H1 (cell line): ENCODE data around the gene INHA.

Experiments
- ASH2L ChIP-seq: fragments of 200-600, 300-600 bp; sonication (generic); IDR thresholded peaks from one replicate; pipeline ENCODE4 v1.7.1; 2017; ENCODE audit warnings: low read length
- BRCA1 ChIP-seq: IDR thresholded peaks from 2 replicates; pipeline ENCODE4 v1.6.1; 2012; ENCODE audit warnings: low read depth, low read length, improper control_type of control experiment
- EP300 ChIP-seq, 2 experiments: IDR thresholded peaks; 1 replicate in 1 of 2; 2 replicates in 1 of 2; pipeline ENCODE4 v1.6.1; 2011 to 2012; ENCODE audit warnings: low read depth in 2 of 2, low read length in 2 of 2, mild to moderate bottlenecking in 2 of 2, borderline replicate concordance in 1 of 2, inconsistent platforms in 1 of 2, moderate library complexity in 1 of 2
- POLR2A ChIP-seq, 2 experiments: IDR thresholded peaks; 1 replicate in 1 of 2; 2 replicates in 1 of 2; pipeline ENCODE4 v1.6.1; 2011; ENCODE audit warnings: low read depth in 2 of 2, low read length in 2 of 2, mild to moderate bottlenecking in 2 of 2; ENCODE audit errors: control extremely low read depth in 1 of 2
- RAD21 ChIP-seq, 2 experiments: IDR thresholded peaks in 1 of 2; conservative IDR thresholded peaks in 1 of 2; 2 replicates each; pipeline ENCODE4 v1.6.1; 2011; ENCODE audit warnings: low read depth in 2 of 2, low read length in 2 of 2, improper control_type of control experiment in 1 of 2, inconsistent platforms in 1 of 2, mild to moderate bottlenecking in 1 of 2, moderate library complexity in 1 of 2
- ZNF274 ChIP-seq: IDR thresholded peaks from 2 replicates; pipeline ENCODE4 v1.7.0; 2012; ENCODE audit warnings: low read length, borderline replicate concordance; ENCODE audit errors: extremely low read depth
- TF ChIP-seq, protein P1 (sequence below), 3 experiments: IDR thresholded peaks; 1 replicate in 2 of 3; 2 replicates in 1 of 3; pipeline versions ENCODE4 v1.5.1 to v1.6.1; 2011; ENCODE audit warnings: low read length in 3 of 3, mild to moderate bottlenecking in 3 of 3, inconsistent platforms in 2 of 3, low read depth in 1 of 3, moderate library complexity in 1 of 3; ENCODE audit not compliant: insufficient read depth in 1 of 3; ENCODE audit errors: control extremely low read depth in 1 of 3
- TF ChIP-seq, protein P2 (sequence below): IDR thresholded peaks from 2 replicates; pipeline ENCODE4 v1.6.1; 2011; ENCODE audit warnings: low read depth, mild to moderate bottlenecking, low read length; ENCODE audit not compliant: insufficient read depth

DNA sequence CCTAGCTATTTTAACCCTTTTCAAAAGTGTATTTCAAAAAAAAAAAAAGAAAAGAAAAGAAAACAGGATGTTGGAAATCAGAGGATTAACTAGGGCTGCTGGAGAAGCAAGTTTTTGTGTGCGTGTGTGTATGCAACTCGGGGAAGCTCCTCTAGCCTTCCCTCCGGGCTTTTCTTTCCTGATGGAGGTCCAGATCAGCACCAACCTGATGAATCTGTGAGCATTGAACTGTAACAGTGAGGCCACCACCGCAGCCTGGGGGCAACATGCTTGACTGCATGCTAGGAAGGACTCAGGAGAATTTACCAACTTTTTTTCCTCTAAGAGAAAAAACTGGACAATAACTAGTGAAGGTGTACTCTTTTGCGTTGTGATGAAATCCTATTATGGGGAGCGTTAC lies 3.1 kb upstream of the INHA start:
- TF ChIP-seq, protein P1, sequence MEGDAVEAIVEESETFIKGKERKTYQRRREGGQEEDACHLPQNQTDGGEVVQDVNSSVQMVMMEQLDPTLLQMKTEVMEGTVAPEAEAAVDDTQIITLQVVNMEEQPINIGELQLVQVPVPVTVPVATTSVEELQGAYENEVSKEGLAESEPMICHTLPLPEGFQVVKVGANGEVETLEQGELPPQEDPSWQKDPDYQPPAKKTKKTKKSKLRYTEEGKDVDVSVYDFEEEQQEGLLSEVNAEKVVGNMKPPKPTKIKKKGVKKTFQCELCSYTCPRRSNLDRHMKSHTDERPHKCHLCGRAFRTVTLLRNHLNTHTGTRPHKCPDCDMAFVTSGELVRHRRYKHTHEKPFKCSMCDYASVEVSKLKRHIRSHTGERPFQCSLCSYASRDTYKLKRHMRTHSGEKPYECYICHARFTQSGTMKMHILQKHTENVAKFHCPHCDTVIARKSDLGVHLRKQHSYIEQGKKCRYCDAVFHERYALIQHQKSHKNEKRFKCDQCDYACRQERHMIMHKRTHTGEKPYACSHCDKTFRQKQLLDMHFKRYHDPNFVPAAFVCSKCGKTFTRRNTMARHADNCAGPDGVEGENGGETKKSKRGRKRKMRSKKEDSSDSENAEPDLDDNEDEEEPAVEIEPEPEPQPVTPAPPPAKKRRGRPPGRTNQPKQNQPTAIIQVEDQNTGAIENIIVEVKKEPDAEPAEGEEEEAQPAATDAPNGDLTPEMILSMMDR (IDR thresholded peaks at IDR 0.05; ENCODE audit: control extremely low read depth in 1 of 3, insufficient read depth in 1 of 3, low read depth in 1 of 3, low read length in 3 of 3) = no peak
- TF ChIP-seq POLR2A (IDR thresholded peaks at IDR 0.05; ENCODE audit: control extremely low read depth in 1 of 2, low read depth in 2 of 2, low read length in 2 of 2) (no peak), ZNF274 (no peak), ASH2L (no peak), EP300 (IDR thresholded peaks at IDR 0.05; ENCODE audit: borderline replicate concordance in 1 of 2, low read depth in 2 of 2, low read length in 2 of 2) (no peak), BRCA1 (no peak), RAD21 (IDR thresholded peaks at IDR 0.05 in 1 of 2, conservative IDR thresholded peaks at IDR 0.05 in 1 of 2; ENCODE audit: low read depth in 2 of 2, low read length in 2 of 2) (no peak)
- TF ChIP-seq, protein P2, sequence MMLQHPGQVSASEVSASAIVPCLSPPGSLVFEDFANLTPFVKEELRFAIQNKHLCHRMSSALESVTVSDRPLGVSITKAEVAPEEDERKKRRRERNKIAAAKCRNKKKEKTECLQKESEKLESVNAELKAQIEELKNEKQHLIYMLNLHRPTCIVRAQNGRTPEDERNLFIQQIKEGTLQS = no peak
